Mammary microvascular endothelial cell (primary cell): ENCODE measurements around the gene EIF1. TPM values are rescaled to one million over a fixed set of nuclear protein-coding genes. Genes with fewer than 3 reads are reported as not detected.

Experiments
- total RNA-seq: library from RNA; depleted of rRNA; stranded (reverse); fragments of >200 nt; gene quantifications from 2 replicates; pipeline ENCODE4 v1.2.3, GENCODE V29; 2015

The EIF1 gene
- total RNA-seq = 83.4 and 101 TPM in 2 replicates

DNA sequence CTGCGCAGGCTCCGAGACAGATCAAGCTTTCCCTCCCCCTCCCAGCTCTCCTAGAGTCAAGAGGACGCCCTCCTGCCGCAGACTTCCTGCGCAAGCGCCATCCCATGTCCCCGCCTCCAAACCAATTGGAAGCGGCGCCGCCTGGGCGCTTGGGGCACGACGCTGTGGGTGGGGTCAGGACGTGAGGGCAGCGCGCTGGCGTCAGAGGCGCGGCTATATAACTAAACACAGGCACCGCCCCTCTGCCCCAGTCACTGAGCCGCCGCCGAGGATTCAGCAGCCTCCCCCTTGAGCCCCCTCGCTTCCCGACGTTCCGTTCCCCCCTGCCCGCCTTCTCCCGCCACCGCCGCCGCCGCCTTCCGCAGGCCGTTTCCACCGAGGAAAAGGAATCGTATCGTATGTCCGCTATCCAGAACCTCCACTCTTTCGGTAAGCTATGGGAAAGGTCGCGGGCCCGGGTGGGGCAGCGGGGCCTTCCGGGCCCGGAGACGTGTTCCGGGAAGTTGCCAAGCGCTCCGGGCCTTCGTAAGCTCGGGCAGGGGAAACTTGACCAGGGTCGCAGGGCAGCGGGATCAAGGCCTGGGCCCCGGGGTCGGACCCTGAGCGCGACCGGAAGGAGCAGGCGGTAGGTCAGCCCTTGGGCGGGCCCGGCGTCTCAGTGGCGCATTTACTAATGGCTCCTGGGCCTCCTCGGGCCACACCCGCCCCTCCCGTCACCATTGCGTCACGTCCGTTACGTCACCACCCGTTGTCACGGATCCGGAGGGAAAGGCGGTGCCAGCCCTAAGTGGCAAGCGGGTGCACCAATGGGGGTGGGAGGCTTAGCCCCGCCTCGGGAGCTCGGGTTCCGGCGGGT, at the start of gene EIF1:
EIF1 (plus strand) TSS at position 245 of the 856 bp plus-strand sequence; CDS start at position 399, 154 bp downstream.

DNA sequence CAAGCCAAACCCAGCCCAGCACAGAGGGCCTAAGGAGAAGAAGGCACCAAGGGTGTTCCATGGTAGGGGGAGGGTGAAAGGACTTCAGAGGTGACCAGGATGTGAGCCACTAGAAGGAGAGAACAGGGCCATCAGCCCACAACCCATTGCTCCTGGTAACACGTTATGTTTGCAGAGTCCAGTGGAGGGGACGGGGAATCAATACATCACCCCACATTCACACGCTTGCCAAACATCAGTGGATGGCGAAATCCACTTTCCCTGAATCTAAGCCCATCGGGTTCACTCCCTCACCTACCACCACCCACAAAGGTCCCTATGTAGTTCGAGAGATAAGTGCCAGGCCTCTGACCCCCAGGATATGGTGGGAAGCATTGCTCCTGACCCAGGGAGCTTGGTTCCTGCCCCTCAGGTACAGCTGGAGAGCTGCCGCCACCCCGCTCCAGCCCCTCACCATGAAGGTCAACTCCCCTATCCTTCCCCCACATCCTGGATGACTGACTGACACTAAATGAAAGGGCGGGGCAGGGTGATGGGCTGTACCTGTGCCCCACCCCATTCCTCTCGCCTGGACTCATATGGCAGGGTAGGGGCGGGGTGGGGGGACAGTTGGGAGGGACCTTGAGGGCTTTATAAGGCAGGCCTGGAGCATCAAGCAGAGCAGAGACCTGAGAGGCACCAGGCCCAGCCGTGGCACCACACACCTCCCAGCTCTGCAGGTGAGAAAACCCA, 23.1 kb downstream of the EIF1 start, which contains the start of gene GAST:
GAST (plus strand) TSS at position 663 of the 732 bp plus-strand sequence. CDS start 3,106 bp downstream, outside the sequence.

DNA sequence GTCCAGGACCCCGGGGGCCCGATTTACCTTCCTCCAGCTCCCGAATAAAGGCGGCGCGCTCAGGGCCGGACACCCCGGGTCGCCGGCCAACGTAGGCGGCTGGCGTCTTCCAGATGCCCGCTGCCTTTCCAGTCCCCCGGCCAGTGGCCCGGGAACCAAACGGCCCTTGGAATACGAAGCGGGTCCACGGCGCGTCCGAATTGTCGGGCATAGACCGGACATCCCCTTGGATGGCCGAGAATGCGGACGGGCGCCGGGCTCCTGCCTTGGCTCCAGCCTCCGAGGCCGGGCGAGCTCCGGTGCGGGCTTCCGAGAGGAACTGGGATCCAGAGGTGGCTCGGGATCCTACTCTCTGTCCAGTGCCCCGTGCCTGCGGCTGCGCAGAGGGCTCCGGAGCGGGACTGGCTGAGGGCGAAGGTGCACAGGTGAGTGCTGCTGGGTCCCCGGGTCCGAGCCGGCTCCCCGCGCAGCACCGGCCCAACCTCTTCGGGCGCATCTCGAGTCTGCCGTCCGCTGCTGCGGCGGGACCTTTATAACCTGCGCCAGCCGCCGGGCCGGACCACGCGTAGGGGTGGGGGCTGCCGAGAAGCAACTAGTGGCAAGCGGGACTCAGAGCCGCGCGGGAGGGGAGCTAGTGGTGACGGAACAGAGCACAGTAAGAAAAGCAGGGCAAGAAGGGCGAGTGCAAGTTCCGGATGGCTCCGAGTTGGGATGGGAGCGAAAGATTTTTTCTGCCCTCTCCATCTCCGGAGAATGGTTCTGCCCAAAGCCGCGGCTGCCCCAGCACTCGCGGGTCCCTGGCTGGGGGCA, 45.7 kb downstream of the EIF1 start, which contains the start of gene HAP1:
HAP1 (minus strand) TSS at position 505 of the 810 bp plus-strand sequence; CDS start at position 496, 9 bp downstream.

Other genes starting within 250 kb of the EIF1 start
- gene KRT38, start 247.9 kb upstream of the EIF1 start, total RNA-seq = not detected in 2 replicates
- gene KRT32, start 221.5 kb upstream of the EIF1 start, total RNA-seq = not detected in 2 replicates
- not detected in 2 replicates for gene KRT35, start 207.7 kb upstream of the EIF1 start, total RNA-seq
- 0.27 TPM in 1 of 2 replicates, not detected in the other for gene KRT36, start 199.0 kb upstream of the EIF1 start, total RNA-seq
- not detected in 2 replicates for gene KRT13, start 183.3 kb upstream of the EIF1 start, total RNA-seq
- gene KRT15, start 170.0 kb upstream of the EIF1 start, total RNA-seq = 18.9 and 31.8 TPM in 2 replicates
- 492 and 493 TPM in 2 replicates for gene KRT19, start 160.6 kb upstream of the EIF1 start, total RNA-seq
- not detected in 2 replicates for gene KRT9, start 116.8 kb upstream of the EIF1 start, total RNA-seq
- not detected in 2 replicates for gene KRT14, start 102.0 kb upstream of the EIF1 start, total RNA-seq
- not detected in 2 replicates for gene KRT16, start 76.1 kb upstream of the EIF1 start, total RNA-seq
- 0.94 TPM in 1 of 2 replicates, not detected in the other for gene KRT17, start 64.3 kb upstream of the EIF1 start, total RNA-seq
- gene GAST, start 23.4 kb downstream of the EIF1 start, total RNA-seq = not detected in 2 replicates
- gene HAP1, start 45.8 kb downstream of the EIF1 start, total RNA-seq = not detected in 2 replicates
- gene JUP, start 97.8 kb downstream of the EIF1 start, total RNA-seq = 169 and 195 TPM in 2 replicates
- 28.8 and 30.7 TPM in 2 replicates for gene P3H4, start 123.1 kb downstream of the EIF1 start, total RNA-seq
- gene FKBP10, start 124.1 kb downstream of the EIF1 start, total RNA-seq = 83.2 and 91.1 TPM in 2 replicates
- 52.2 and 58.0 TPM in 2 replicates for gene NT5C3B, start 147.3 kb downstream of the EIF1 start, total RNA-seq
- not detected in 2 replicates for gene KLHL10, start 148.9 kb downstream of the EIF1 start, total RNA-seq
- 13.9 and 16.4 TPM in 2 replicates for gene KLHL11, start 176.5 kb downstream of the EIF1 start, total RNA-seq
- gene ACLY, start 230.1 kb downstream of the EIF1 start, total RNA-seq = 254 and 389 TPM in 2 replicates
- gene ODAD4, start 241.7 kb downstream of the EIF1 start, total RNA-seq = not detected in 2 replicates